Peyer's patch (tissue), 4 donors: ENCODE measurements around the gene PTGES.

ENCODE experiments used
- POLR2A ChIP-seq, 2 donors: fragments of 450-650 bp; IDR thresholded peaks; one replicate each; pipeline ENCODE4 v1.5.1; 2017; ENCODE audit warnings: antibody characterized with exemption in 2 of 2, mild to moderate bottlenecking in 2 of 2, moderate library complexity in 2 of 2
- TF ChIP-seq, protein P1 (sequence below), 6 experiments: fragments of 450-650 bp in 4 of 6; fragments of 200-600 bp in 2 of 6; sonication (generic) in 1 of 6; IDR thresholded peaks; one replicate each; pipeline ENCODE4 v1.5.1; 2017 to 2019; ENCODE audit warnings: antibody characterized with exemption in 6 of 6, mild to moderate bottlenecking in 3 of 6, moderate library complexity in 1 of 6

DNA sequence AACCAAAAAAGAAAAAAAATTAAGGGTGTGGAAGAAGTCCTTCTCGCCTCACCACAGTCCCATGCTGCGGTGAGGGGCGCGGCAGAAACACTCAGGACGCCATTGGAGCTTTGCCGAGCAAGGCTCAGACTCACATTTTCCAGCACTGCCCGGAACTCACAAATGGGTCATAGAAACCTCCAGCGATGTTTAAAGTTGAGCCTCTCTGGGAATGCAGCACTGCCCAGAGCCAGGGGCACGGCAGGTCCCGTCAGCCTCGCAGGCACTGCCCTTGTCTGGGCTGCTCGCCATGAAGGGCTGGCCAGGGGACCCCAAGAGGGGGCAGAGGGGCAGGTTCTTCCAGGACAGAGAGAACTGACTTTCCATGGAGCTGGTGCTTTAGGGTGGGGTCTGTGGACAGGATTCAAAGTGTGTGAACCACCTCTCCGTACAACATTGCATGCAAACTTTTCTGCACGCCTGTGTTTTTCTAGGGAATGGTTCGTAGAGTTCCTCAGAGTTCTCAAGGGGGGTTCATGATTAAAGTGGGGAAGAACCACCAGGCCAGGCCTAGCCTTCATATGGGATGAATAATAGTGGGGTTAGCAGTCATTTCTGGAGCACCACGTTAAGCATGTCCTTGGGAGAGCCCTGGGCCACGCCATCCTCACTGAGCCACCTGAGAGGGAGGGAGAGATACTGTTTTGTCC is 49.0 kb downstream of the PTGES start:
- TF ChIP-seq, protein P1, sequence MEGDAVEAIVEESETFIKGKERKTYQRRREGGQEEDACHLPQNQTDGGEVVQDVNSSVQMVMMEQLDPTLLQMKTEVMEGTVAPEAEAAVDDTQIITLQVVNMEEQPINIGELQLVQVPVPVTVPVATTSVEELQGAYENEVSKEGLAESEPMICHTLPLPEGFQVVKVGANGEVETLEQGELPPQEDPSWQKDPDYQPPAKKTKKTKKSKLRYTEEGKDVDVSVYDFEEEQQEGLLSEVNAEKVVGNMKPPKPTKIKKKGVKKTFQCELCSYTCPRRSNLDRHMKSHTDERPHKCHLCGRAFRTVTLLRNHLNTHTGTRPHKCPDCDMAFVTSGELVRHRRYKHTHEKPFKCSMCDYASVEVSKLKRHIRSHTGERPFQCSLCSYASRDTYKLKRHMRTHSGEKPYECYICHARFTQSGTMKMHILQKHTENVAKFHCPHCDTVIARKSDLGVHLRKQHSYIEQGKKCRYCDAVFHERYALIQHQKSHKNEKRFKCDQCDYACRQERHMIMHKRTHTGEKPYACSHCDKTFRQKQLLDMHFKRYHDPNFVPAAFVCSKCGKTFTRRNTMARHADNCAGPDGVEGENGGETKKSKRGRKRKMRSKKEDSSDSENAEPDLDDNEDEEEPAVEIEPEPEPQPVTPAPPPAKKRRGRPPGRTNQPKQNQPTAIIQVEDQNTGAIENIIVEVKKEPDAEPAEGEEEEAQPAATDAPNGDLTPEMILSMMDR (IDR thresholded peaks at IDR 0.05), result no peak
- no peak for TF ChIP-seq POLR2A (IDR thresholded peaks at IDR 0.05)
